Esophagus squamous epithelium (tissue), 5 donors: ENCODE data around the gene XPNPEP1. TPM values are rescaled to one million over a fixed set of nuclear protein-coding genes. Genes with fewer than 3 reads are reported as not detected.

Experiments
- DNase-seq: peaks from one replicate; lab custom pipeline; 2025; lab: John Stamatoyannopoulos, UW
- H3K27ac ChIP-seq, 4 donors: fragments of 200-600 bp; sonication (generic); one replicate each; pipeline ENCODE4 v1.5.1; 2016 to 2019; ENCODE audit warnings: mild to moderate bottlenecking in 1 of 4
- H3K27me3 ChIP-seq, 4 donors: fragments of 200-600 bp; sonication (generic); 1 replicate in 3 of 4; 2 replicates in 1 of 4; pipeline versions ENCODE4 v1.5.1 to v1.6.0; 2017 to 2021; ENCODE audit warnings: antibody characterized with exemption in 1 of 4
- H3K36me3 ChIP-seq, 3 donors: fragments of 200-600 bp; sonication (generic); one replicate each; pipeline ENCODE4 v1.5.1; 2016 to 2019
- H3K4me1 ChIP-seq, 3 donors: fragments of 200-600 bp; sonication (generic); one replicate each; pipeline ENCODE4 v1.5.1; 2017 to 2019
- H3K4me3 ChIP-seq, 4 donors: fragments of 200-600 bp; sonication (generic); 1 replicate in 3 of 4; 2 replicates in 1 of 4; pipeline ENCODE4 v1.5.1; 2016 to 2019; ENCODE audit warnings: mild to moderate bottlenecking in 2 of 4, moderate library complexity in 1 of 4
- H3K9me3 ChIP-seq, 3 donors: fragments of 200-600 bp; sonication (generic); one replicate each; pipeline ENCODE4 v1.5.1; 2016 to 2019
- CTCF ChIP-seq, 6 experiments: fragments of 450-650 bp in 4 of 6; fragments of 200-600 bp in 2 of 6; sonication (generic) in 2 of 6; IDR thresholded peaks; one replicate each; pipeline ENCODE4 v1.5.1; 2016 to 2019; ENCODE audit warnings: antibody characterized with exemption in 6 of 6, mild to moderate bottlenecking in 4 of 6, moderate library complexity in 4 of 6
- POLR2A ChIP-seq, 4 donors: fragments of 450-650 bp; IDR thresholded peaks; one replicate each; pipeline ENCODE4 v1.6.1; 2017; ENCODE audit warnings: antibody characterized with exemption in 4 of 4, mild to moderate bottlenecking in 4 of 4, moderate library complexity in 3 of 4
- WGBS, 2 donors: methylation state at CpG; one replicate each; pipeline ENCODE4 v1.1.5; 2018; 5-methylcytosine and 5-hydroxymethylcytosine counted together
- intact Hi-C: fragments of 100-400 bp; cut with DNase I; formaldehyde crosslinking; loops from one replicate; pipeline ENCODE4 v1.15.0; 2022
- total RNA-seq, 4 donors: library from RNA; depleted of rRNA; stranded (reverse); fragments of >200 nt; gene quantifications; one replicate each; pipeline ENCODE4 v1.1.0, GENCODE V29; 2016
- donor health status: DM: yes; HTN: yes; CAD: no.

XPNPEP1 gene
- total RNA-seq, 4 donors from 2014 or later, result 39.0 to 79.3 (median 60.1) TPM

DNA sequence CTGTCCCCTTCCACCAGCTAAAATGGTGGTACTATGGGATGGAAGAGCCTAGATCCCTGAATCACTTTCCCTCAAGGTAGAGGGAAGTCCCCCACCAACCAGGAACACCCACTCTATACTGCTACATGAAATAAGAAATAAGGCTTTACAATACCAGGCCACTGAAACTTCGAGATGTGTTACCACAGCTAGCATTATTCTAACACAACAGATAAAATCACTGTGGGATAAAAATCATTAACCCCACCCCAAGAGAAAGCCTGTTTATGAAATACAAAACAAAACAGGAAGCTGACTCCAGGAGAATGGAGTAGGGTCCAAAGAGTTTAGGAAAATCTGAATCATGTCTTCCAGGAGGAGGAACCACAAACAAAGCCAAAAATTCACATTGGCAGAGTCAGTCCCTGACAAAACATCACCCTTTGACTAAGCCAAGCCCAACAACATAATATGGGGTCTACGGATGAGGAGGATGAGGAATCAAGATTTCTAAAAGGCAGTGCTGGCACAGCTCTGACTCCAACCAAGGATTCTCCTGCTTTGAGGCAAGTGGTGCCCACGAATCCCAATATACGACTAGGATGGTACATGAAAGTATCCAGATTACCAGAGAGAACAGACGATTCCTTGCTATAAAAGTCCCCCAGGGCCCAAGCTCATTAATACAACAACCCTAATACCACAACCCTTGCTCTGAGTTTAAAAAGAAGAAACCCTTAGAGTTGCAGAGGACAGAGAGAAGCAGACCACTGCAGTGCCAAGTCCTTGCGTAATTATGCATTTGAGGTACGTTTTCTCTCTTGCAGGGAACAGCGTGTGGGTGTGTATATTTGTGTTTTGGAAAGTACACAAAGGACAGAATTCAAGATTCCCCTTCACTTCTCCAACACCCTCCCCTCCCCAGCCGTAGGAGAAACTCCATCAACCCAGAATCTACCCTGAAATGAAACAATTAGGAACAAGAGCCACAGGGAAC lies 23.7 kb downstream of the XPNPEP1 start:
- Histone ChIP-seq H3K36me3 (peaks cover 0 to 9% (median 0%) of the 10 kb centered on the region in 3 donors), H3K27ac (peak overlapping the region in 3 of 4 donors; percentile 71 to 83 (median 81)), H3K9me3 (no peaks in the 10 kb centered on the region), H3K4me3 (no peak overlapping the region), H3K4me1 (peaks cover 14 to 80% (median 52%) of the 10 kb centered on the region in 3 donors), H3K27me3 (no peaks in the 10 kb centered on the region)
- intact Hi-C loops, result loop anchor here (10.0 kb wide), 1 partner anchor 105 kb away; the partner anchor contains the start of gene ADD3
- no peak for DNase-seq
- 65 to 68% methylated on average over 7 to 9 of the region's 9 CpGs for WGBS, 2 donors
- TF ChIP-seq POLR2A (IDR thresholded peaks at IDR 0.05) (no peak), CTCF (IDR thresholded peaks at IDR 0.05) (no peak)

DNA sequence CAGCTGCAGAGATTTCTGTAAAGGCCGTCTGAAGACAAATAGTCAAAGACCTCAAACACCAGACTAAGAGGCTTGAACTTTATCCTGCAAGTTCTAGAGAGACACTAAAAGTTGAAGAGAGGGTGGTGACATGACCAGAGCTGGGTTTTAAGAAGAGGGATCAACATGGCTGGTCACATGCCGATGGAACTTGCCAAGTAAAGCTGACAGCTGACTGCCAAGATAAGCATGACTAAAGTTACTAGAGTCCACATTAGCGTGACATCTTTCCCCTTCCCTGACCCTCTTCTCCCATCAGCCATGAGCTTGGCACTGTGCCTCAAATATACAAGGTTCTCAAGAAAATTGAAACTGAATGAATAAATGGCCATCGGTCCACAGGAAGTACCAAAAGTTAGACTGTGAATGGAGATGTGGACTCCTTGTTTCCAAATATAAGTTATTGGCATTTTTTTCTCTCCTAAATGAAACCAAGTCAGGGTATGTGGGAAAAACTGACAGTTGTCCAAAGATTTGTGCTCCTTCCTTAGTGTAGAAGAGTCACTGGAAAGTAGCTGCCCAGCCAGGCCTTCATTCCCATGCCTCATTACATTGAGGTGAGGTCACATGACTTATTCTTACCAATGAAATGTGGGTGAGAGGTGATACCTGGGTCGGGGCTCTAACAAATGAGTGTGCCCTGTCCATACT lies 24.5 kb downstream of the XPNPEP1 start:
- TF ChIP-seq POLR2A (IDR thresholded peaks at IDR 0.05) (no peak), CTCF (IDR thresholded peaks at IDR 0.05) (no peak)
- peak overlapping the region in 3 of 4 donors; percentile 71 to 83 (median 81) for H3K27ac ChIP-seq
- no peaks in the 10 kb centered on the region for H3K27me3 ChIP-seq
- intact Hi-C loops, result loop anchor here (10.0 kb wide), 1 partner anchor 106 kb away; the partner anchor contains the start of gene ADD3
- H3K9me3 ChIP-seq, result no peaks in the 10 kb centered on the region
- H3K4me3 ChIP-seq, result no peak overlapping the region
- H3K36me3 ChIP-seq, result peaks cover 0 to 4% (median 0%) of the 10 kb centered on the region in 3 donors
- 62 to 81% methylated on average over 5 of the region's 5 CpGs for WGBS, 2 donors
- no peak for DNase-seq
- peaks cover 22 to 86% (median 61%) of the 10 kb centered on the region in 3 donors for H3K4me1 ChIP-seq

DNA sequence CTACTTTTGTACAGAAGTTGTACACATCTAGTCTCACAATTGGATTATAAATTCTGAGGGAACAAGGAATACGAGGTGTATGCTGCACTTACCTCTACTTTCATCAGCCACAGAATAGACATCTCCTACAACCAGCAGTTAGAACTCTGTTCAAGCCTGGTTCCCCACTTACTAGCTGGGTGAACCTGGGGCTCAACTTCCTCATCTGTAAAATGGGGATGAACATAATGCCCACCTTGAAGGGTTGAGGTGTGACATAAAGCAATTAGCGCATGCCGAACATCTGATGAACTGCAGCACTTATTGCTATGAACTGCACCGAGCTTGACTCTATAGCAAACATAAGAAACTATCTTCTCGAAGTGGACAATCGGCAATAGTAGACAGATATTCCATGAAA lies 25.3 kb downstream of the XPNPEP1 start:
- no peak for DNase-seq
- TF ChIP-seq CTCF (IDR thresholded peaks at IDR 0.05) (no peak), POLR2A (IDR thresholded peaks at IDR 0.05) (no peak)
- Histone ChIP-seq H3K27ac (peak overlapping the region in 3 of 4 donors; percentile 71 to 83 (median 81)), H3K9me3 (no peaks in the 10 kb centered on the region), H3K36me3 (peaks cover 0 to 4% (median 0%) of the 10 kb centered on the region in 3 donors), H3K4me3 (no peak overlapping the region), H3K27me3 (no peaks in the 10 kb centered on the region), H3K4me1 (peaks cover 26 to 86% (median 64%) of the 10 kb centered on the region in 3 donors)
- WGBS, 2 donors, result 96 to 98% methylated on average over 4 to 6 of the region's 6 CpGs
- intact Hi-C loops, result loop anchor here (10.0 kb wide), 1 partner anchor 107 kb away; the partner anchor contains the start of gene ADD3

GRCh38 chr10:109895848-109896247 lies 27.5 kb downstream of the XPNPEP1 start:
- H3K4me3 ChIP-seq, result no peak overlapping the region
- DNase-seq, result no peak
- intact Hi-C loops, result loop anchor here (10.0 kb wide), 1 partner anchor 109 kb away; the partner anchor contains the start of gene ADD3
- no peaks in the 10 kb centered on the region for H3K27me3 ChIP-seq
- no peaks in the 10 kb centered on the region for H3K9me3 ChIP-seq
- TF ChIP-seq CTCF (IDR thresholded peaks at IDR 0.05) (no peak), POLR2A (IDR thresholded peaks at IDR 0.05) (no peak)
- peaks cover 36 to 98% (median 75%) of the 10 kb centered on the region in 3 donors for H3K4me1 ChIP-seq
- H3K36me3 ChIP-seq, result peaks cover 0 to 19% (median 0%) of the 10 kb centered on the region in 3 donors
- peak overlapping the region; percentile 71 to 84 (median 76) for H3K27ac ChIP-seq
